Hepatocyte (in vitro differentiated cells): ENCODE data around the gene IRS2. TPM values are rescaled to one million over a fixed set of nuclear protein-coding genes. Genes with fewer than 3 reads are reported as not detected.

ENCODE experiments used
- DNase-seq: peaks from one replicate; pipeline ENCODE4 v3.0.0-alpha.2; 2016; ENCODE audit warnings: low spot score
- H2AFZ ChIP-seq: fragments of 200-600 bp; sonication (generic); 2 replicates; pipeline ENCODE4 v1.6.0; 2016; ENCODE audit warnings: antibody characterized with exemption, mild to moderate bottlenecking
- H3K27ac ChIP-seq: fragments of 200-600 bp; sonication (generic); 2 replicates; pipeline ENCODE4 v1.5.1; 2016; ENCODE audit warnings: mild to moderate bottlenecking
- H3K27me3 ChIP-seq: fragments of 200-600 bp; sonication (generic); 2 replicates; pipeline ENCODE4 v1.6.1; 2016
- H3K36me3 ChIP-seq: fragments of 200-600 bp; sonication (generic); replicated peaks from 2 replicates; pipeline ENCODE4 v1.5.1; 2016; ENCODE audit warnings: low read depth; ENCODE audit not compliant: insufficient read depth
- H3K4me1 ChIP-seq: fragments of 200-600 bp; sonication (generic); 2 replicates; pipeline ENCODE4 v1.5.1; 2016; ENCODE audit warnings: mild to moderate bottlenecking, moderate library complexity; ENCODE audit not compliant: insufficient read depth
- H3K4me2 ChIP-seq: fragments of 200-600 bp; sonication (generic); 2 replicates; pipeline ENCODE4 v1.6.0; 2016
- H3K4me3 ChIP-seq: fragments of 200-600 bp; sonication (generic); 2 replicates; pipeline ENCODE4 v1.5.1; 2016; ENCODE audit warnings: mild to moderate bottlenecking
- H3K79me2 ChIP-seq: fragments of 200-600 bp; sonication (generic); 2 replicates; pipeline ENCODE4 v1.6.0; 2017; ENCODE audit warnings: mild to moderate bottlenecking
- H3K9me2 ChIP-seq: fragments of 200-600 bp; sonication (generic); replicated peaks from 2 replicates; pipeline ENCODE4 v1.6.0; 2017; ENCODE audit warnings: mild to moderate bottlenecking; ENCODE audit not compliant: insufficient read depth
- H3K9me3 ChIP-seq: fragments of 200-600 bp; sonication (generic); 2 replicates; pipeline ENCODE4 v1.5.1; 2016; ENCODE audit warnings: low read depth, mild to moderate bottlenecking
- H4K20me1 ChIP-seq: fragments of 200-600 bp; sonication (generic); 2 replicates; pipeline ENCODE4 v1.6.0; 2016; ENCODE audit warnings: mild to moderate bottlenecking; ENCODE audit not compliant: insufficient read depth, poor library complexity, severe bottlenecking
- CTCF ChIP-seq: fragments of 200-600 bp; sonication (generic); IDR thresholded peaks from 2 replicates; pipeline ENCODE4 v1.5.1; 2016; ENCODE audit warnings: antibody characterized with exemption, mild to moderate bottlenecking; ENCODE audit not compliant: poor library complexity
- EZH2 ChIP-seq: fragments of 200-600 bp; sonication (generic); IDR thresholded peaks from 2 replicates; pipeline ENCODE4 v1.6.1; 2016; ENCODE audit warnings: antibody characterized with exemption, mild to moderate bottlenecking, borderline replicate concordance
- EZH2phosphoT487 ChIP-seq: fragments of 200-600 bp; sonication (generic); IDR thresholded peaks from one replicate; pipeline ENCODE4 v1.6.1; 2018; ENCODE audit warnings: antibody characterized with exemption, mild to moderate bottlenecking, low read depth, moderate library complexity; ENCODE audit not compliant: unreplicated experiment, severe bottlenecking
- WGBS: methylation state at CpG from one replicate; pipeline ENCODE4 v1.1.6; 2016; ENCODE audit warnings: low lambda C conversion rate; ENCODE audit errors: missing lambda C conversion rate; 5-methylcytosine and 5-hydroxymethylcytosine counted together
- polyA plus RNA-seq: library from polyadenylated mRNA; unstranded; fragments of >200 nt; fragmentation: Nextera tagmentation; extraction: Ambion mirVana; gene quantifications from 2 replicates; pipeline ENCODE4 v1.2.1, GENCODE V29; 2016
- total RNA-seq: library from RNA; depleted of rRNA; stranded (reverse); fragments of >200 nt; gene quantifications from 2 replicates; pipeline ENCODE4 v1.2.3, GENCODE V29; 2014

IRS2 gene
- total and polyA plus RNA-seq, 2 experiments from 2014 or later: 19.4 to 26.4 TPM

DNA sequence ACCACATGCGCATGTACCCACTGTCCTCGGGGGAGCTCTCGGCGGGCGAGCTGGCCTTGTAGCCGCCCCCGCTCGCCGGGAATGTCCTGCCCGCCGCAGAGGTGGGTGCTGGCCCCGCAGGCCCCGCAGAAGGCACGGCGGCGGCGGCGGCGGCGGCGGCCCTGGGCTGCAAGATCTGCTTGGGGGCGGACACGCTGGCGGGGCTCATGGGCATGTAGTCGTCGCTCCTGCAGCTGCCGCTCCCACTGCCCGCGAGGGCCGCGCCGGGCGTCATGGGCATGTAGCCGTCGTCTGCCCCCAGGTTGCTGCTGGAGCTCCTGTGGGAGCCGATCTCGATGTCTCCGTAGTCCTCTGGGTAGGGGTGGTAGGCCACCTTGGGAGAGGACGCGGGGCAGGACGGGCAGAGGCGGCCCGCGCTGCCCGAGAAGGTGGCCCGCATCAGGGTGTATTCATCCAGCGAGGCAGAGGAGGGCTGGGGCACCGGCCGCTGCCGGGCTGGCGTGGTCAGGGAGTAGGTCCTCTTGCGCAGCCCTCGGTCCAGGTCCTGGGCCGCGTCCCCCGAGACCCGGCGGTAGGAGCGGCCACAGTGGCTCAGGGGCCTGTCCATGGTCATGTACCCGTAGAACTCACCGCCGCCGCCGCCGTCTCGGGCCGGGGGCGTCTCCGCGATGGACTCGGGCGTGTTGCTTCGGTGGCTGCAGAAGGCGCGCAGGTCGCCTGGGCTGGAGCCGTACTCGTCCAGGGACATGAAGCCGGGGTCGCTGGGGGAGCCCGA is 2.4 kb downstream of the IRS2 start:
- Histone ChIP-seq H3K4me2 (peak overlapping the region; percentile 97), H3K27me3 (no peaks in the 10 kb centered on the region), H4K20me1 (peaks cover 45% of the 10 kb centered on the region), H3K9me2 (no peaks in the 10 kb centered on the region), H2AFZ (no peak overlapping the region), H3K27ac (peak overlapping the region; percentile 38), H3K79me2 (peaks cover 53% of the 10 kb centered on the region), H3K9me3 (no peaks in the 10 kb centered on the region), H3K4me3 (peak overlapping the region; percentile 78), H3K36me3 (no peaks in the 10 kb centered on the region), H3K4me1 (peaks cover 13% of the 10 kb centered on the region)
- DNase-seq: no peak
- TF ChIP-seq CTCF (no peak), EZH2phosphoT487 (no peak), EZH2 (no peak)
- 56% methylated on average over 73 of the region's 81 CpGs for WGBS

DNA sequence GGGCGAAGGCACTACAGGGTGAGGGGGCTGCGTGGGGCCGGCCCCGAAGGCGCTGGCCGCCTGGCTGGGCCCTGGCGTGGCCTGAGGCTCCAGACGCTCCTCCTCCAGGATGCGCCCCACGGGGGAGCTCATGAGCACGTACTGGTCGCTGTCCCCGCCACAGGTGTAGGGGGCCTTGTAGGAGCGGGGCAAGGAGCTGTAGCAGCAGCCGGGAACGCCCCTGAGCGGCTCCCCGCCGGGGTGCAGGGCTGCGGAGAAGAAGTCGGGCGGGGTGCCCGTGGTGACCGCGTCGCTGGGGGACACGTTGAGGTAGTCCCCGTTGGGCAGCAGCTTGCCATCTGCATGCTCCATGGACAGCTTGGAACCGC is 3.0 kb downstream of the IRS2 start:
- Histone ChIP-seq H3K27me3 (no peaks in the 10 kb centered on the region), H3K4me1 (peaks cover 19% of the 10 kb centered on the region), H3K9me3 (no peaks in the 10 kb centered on the region), H4K20me1 (peaks cover 50% of the 10 kb centered on the region), H3K79me2 (peaks cover 59% of the 10 kb centered on the region), H3K4me2 (peak overlapping the region; percentile 97), H2AFZ (no peak overlapping the region), H3K4me3 (no peak overlapping the region), H3K27ac (no peak overlapping the region), H3K36me3 (no peaks in the 10 kb centered on the region), H3K9me2 (no peaks in the 10 kb centered on the region)
- DNase-seq: no peak
- TF ChIP-seq EZH2 (no peak), EZH2phosphoT487 (no peak), CTCF (no peak)
- 94% methylated on average over 29 of the region's 29 CpGs for WGBS

DNA sequence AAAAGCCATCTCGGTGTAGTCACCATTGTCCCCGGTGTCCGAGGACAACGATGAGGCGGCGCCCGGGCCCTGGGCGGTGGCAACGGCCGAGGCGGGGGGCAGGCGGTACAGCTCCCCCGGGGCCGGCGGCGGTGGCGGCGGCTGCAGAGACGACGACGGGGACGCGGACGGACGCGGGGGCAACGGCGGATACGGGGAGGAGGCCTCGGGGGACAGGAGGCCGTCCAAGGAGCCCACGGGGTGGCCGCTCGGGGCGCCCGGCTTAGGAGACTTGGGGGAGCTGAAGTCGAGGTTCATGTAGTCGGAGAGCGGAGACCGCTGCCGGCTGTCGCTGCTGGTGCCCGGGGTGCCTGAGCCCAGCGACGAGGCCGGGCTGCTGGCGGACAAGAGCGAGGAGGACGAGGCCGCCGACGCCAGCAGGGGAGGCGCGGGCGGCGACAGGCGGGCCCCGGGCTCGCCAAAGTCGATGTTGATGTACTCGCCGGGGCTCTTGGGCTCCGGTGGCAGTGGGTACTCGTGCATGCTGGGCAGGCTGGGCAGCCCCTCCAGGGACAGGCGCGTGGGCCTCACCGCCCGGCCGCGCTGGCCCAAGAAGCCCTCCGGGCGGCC is 3.5 kb downstream of the IRS2 start:
- Histone ChIP-seq H3K9me2 (no peaks in the 10 kb centered on the region), H3K79me2 (peaks cover 64% of the 10 kb centered on the region), H3K4me2 (peak overlapping the region; percentile 97)

More for the DNA sequence above, 3.5 kb downstream of the IRS2 start:
- TF ChIP-seq CTCF (no peak), EZH2phosphoT487 (no peak), EZH2 (no peak)
- 98% methylated on average over 8 of the region's 72 CpGs for WGBS
- H3K9me3 ChIP-seq: no peaks in the 10 kb centered on the region
- no peak for DNase-seq
- H4K20me1 ChIP-seq: peaks cover 55% of the 10 kb centered on the region
- no peak overlapping the region for H3K4me3 ChIP-seq
- no peaks in the 10 kb centered on the region for H3K27me3 ChIP-seq
- H3K36me3 ChIP-seq: no peaks in the 10 kb centered on the region
- H3K4me1 ChIP-seq: peaks cover 21% of the 10 kb centered on the region
- H2AFZ ChIP-seq: no peak overlapping the region
- H3K27ac ChIP-seq: no peak overlapping the region
